SIG-M5 (cell line): ENCODE data around the gene LSM8.
"Not testable (repeated sequence)": the region's sequence is repeated elsewhere in the genome, so short reads cannot be mapped to it uniquely, and the experiment has no call there.

ENCODE experiments used
- DNase-seq: peaks from one replicate; lab custom pipeline; 2025; lab: John Stamatoyannopoulos, UW

LSM8 gene

GRCh38 chr7:118183786-118184564 lies at the start of gene LSM8:
Gene LSM8, plus strand, starts transcription at chr7:118184164. Its CDS starts 60 bp downstream, at chr7:118184224.
- peak; percentile 89 for DNase-seq

- not testable (repeated sequence) for DNase-seq
These were observed 49.5 kb upstream of the LSM8 start for GRCh38 chr7:118134420-118134819.

GRCh38 chr7:118140468-118140867 lies 43.5 kb upstream of the LSM8 start:
- no peak for DNase-seq

GRCh38 chr7:118142012-118142411 lies 42.0 kb upstream of the LSM8 start:
- no peak for DNase-seq

GRCh38 chr7:118148930-118149329 lies 35.0 kb upstream of the LSM8 start:
- no peak for DNase-seq

GRCh38 chr7:118149394-118149793 lies 34.6 kb upstream of the LSM8 start:
- no peak for DNase-seq

GRCh38 chr7:118151671-118152070 lies 32.3 kb upstream of the LSM8 start:
- no peak for DNase-seq

- DNase-seq = no peak
These were observed 31.8 kb upstream of the LSM8 start for GRCh38 chr7:118152149-118152548.

- no peak for DNase-seq
These were observed 31.3 kb upstream of the LSM8 start for GRCh38 chr7:118152654-118153053.

- DNase-seq = no peak
These were observed 30.3 kb upstream of the LSM8 start for GRCh38 chr7:118153551-118154177.

GRCh38 chr7:118158766-118159165 lies 25.2 kb upstream of the LSM8 start:
- DNase-seq = no peak

GRCh38 chr7:118169146-118169545 lies 14.8 kb upstream of the LSM8 start:
- DNase-seq = no peak

- no peak for DNase-seq
These were observed 8.2 kb upstream of the LSM8 start for GRCh38 chr7:118175740-118176139.

GRCh38 chr7:118179191-118179590 lies 4.8 kb upstream of the LSM8 start:
- no peak for DNase-seq

- DNase-seq = no peak
These were observed 1.2 kb upstream of the LSM8 start for GRCh38 chr7:118182593-118183427.

GRCh38 chr7:118183428-118183785 lies 557 bp upstream of the LSM8 start:
- DNase-seq = no peak

- no peak for DNase-seq
These were observed 589 bp downstream of the LSM8 start for GRCh38 chr7:118184565-118184940.

GRCh38 chr7:118185163-118185860 lies 1.3 kb downstream of the LSM8 start:
- DNase-seq = no peak

GRCh38 chr7:118186501-118186900 lies 2.5 kb downstream of the LSM8 start:
- no peak for DNase-seq

GRCh38 chr7:118194571-118194970 lies 10.6 kb downstream of the LSM8 start:
- DNase-seq = no peak

GRCh38 chr7:118195837-118196474 lies 12.0 kb downstream of the LSM8 start:
- no peak for DNase-seq

- DNase-seq = no peak
These were observed 18.1 kb downstream of the LSM8 start for GRCh38 chr7:118202061-118202460.
